T-helper 17 cell (primary cell): ENCODE data around the gene PRR23E. TPM values are rescaled to one million over a fixed set of nuclear protein-coding genes. Genes with fewer than 3 reads are reported as not detected.

ENCODE experiments used
- ATAC-seq: fragments of 150-1000 bp; cut with Tn5 transposase; 2 replicates; pipeline ENCODE4 v1.10.0; 2021; ENCODE audit warnings: mild to moderate bottlenecking, moderate library complexity
- DNase-seq, 3 donors: peaks; one replicate each; pipeline versions ENCODE4 v3.0.0 to v3.0.0-alpha.2; 2020 to 2021
- H3K9me3 ChIP-seq: one replicate; pipeline ENCODE4 v1.7.0; 2013; ENCODE audit warnings: low read length, mild to moderate bottlenecking; ENCODE audit not compliant: control insufficient read depth, poor library complexity, severe bottlenecking
- H3K27ac Mint-ChIP-seq: one replicate; pipeline ENCODE4 v1.8.0; 2022; ENCODE audit warnings: mild to moderate bottlenecking, moderate library complexity, mixed read lengths
- H3K27me3 Mint-ChIP-seq: one replicate; pipeline ENCODE4 v1.8.0; 2022; ENCODE audit warnings: mixed read lengths
- H3K36me3 Mint-ChIP-seq: one replicate; pipeline ENCODE4 v1.8.0; 2022; ENCODE audit warnings: low read depth, mixed read lengths
- H3K4me1 Mint-ChIP-seq: one replicate; pipeline ENCODE4 v1.8.0; 2022; ENCODE audit warnings: mild to moderate bottlenecking, mixed read lengths
- H3K4me3 Mint-ChIP-seq: one replicate; pipeline ENCODE4 v1.8.0; 2022; ENCODE audit warnings: mild to moderate bottlenecking, moderate library complexity, mixed read lengths
- total RNA-seq, 4 donors: library from RNA in 2 of 4; stranded (reverse) in 2 of 4; gene quantifications; one replicate each; pipeline ENCODE4 v1.2.3 and lab custom pipeline; 2022 to 2026

PRR23E gene
- total RNA-seq, 2 donors from 2014 or later = not detected

- ATAC-seq (no peak), DNase-seq (no peak)
- H3K9me3 ChIP-seq = no peaks in the 10 kb centered on the region
- Mint-ChIP-seq H3K27me3 (peaks cover 63% of the 10 kb centered on the region), H3K36me3 (peaks cover 2% of the 10 kb centered on the region), H3K4me3 (no peak overlapping the region), H3K4me1 (no peaks in the 10 kb centered on the region), H3K27ac (no peak overlapping the region)
Observed at GRCh38 chr3:127212231-127212630, 19.3 kb downstream of the PRR23E start.

- peaks cover 58% of the 10 kb centered on the region for H3K27me3 Mint-ChIP-seq
- H3K36me3 Mint-ChIP-seq = peaks cover 2% of the 10 kb centered on the region
- no peak overlapping the region for H3K27ac Mint-ChIP-seq
- DNase-seq = no peak
- no peak for ATAC-seq
- no peak overlapping the region for H3K4me3 Mint-ChIP-seq
- no peaks in the 10 kb centered on the region for H3K4me1 Mint-ChIP-seq
- H3K9me3 ChIP-seq = no peaks in the 10 kb centered on the region
Observed at GRCh38 chr3:127212711-127213110, 19.8 kb downstream of the PRR23E start.

GRCh38 chr3:127213381-127213918 lies 20.5 kb downstream of the PRR23E start:
- H3K27me3 Mint-ChIP-seq = peaks cover 52% of the 10 kb centered on the region
- no peak for ATAC-seq
- H3K27ac Mint-ChIP-seq = no peak overlapping the region
- no peak overlapping the region for H3K4me3 Mint-ChIP-seq
- H3K4me1 Mint-ChIP-seq = no peaks in the 10 kb centered on the region
- H3K9me3 ChIP-seq = no peaks in the 10 kb centered on the region
- DNase-seq = no peak
- peaks cover 2% of the 10 kb centered on the region for H3K36me3 Mint-ChIP-seq

- peaks cover 2% of the 10 kb centered on the region for H3K36me3 Mint-ChIP-seq
- H3K27me3 Mint-ChIP-seq = peaks cover 39% of the 10 kb centered on the region
- no peak for DNase-seq
- H3K4me1 Mint-ChIP-seq = no peaks in the 10 kb centered on the region
- no peak for ATAC-seq
- no peaks in the 10 kb centered on the region for H3K9me3 ChIP-seq
- no peak overlapping the region for H3K27ac Mint-ChIP-seq
- no peak overlapping the region for H3K4me3 Mint-ChIP-seq
Observed at GRCh38 chr3:127214975-127215374, 22.0 kb downstream of the PRR23E start.

- Mint-ChIP-seq H3K36me3 (peaks cover 2% of the 10 kb centered on the region), H3K4me1 (no peaks in the 10 kb centered on the region), H3K27ac (no peak overlapping the region), H3K27me3 (peaks cover 31% of the 10 kb centered on the region), H3K4me3 (no peak overlapping the region)
- no peak for DNase-seq
- no peaks in the 10 kb centered on the region for H3K9me3 ChIP-seq
- no peak for ATAC-seq
Observed at GRCh38 chr3:127215714-127216414, 22.9 kb downstream of the PRR23E start.

- no peak for ATAC-seq
- Mint-ChIP-seq H3K4me3 (no peak overlapping the region), H3K36me3 (peaks cover 2% of the 10 kb centered on the region), H3K27me3 (peaks cover 25% of the 10 kb centered on the region), H3K4me1 (no peaks in the 10 kb centered on the region), H3K27ac (no peak overlapping the region)
- H3K9me3 ChIP-seq = no peaks in the 10 kb centered on the region
- no peak for DNase-seq
Observed at GRCh38 chr3:127216415-127217261, 23.7 kb downstream of the PRR23E start.

- Mint-ChIP-seq H3K4me1 (no peaks in the 10 kb centered on the region), H3K4me3 (no peak overlapping the region), H3K36me3 (peaks cover 2% of the 10 kb centered on the region), H3K27me3 (peaks cover 14% of the 10 kb centered on the region), H3K27ac (no peak overlapping the region)
- no peaks in the 10 kb centered on the region for H3K9me3 ChIP-seq
- ATAC-seq = no peak
- no peak for DNase-seq
Observed at GRCh38 chr3:127217596-127218453, 24.9 kb downstream of the PRR23E start.

- no peaks in the 10 kb centered on the region for H3K9me3 ChIP-seq
- DNase-seq (no peak), ATAC-seq (no peak)
- Mint-ChIP-seq H3K27ac (no peak overlapping the region), H3K36me3 (peaks cover 2% of the 10 kb centered on the region), H3K4me1 (no peaks in the 10 kb centered on the region), H3K27me3 (peaks cover 14% of the 10 kb centered on the region), H3K4me3 (no peak overlapping the region)
Observed at GRCh38 chr3:127218454-127218922, 25.6 kb downstream of the PRR23E start.

- no peaks in the 10 kb centered on the region for H3K9me3 ChIP-seq
- Mint-ChIP-seq H3K27me3 (peaks cover 5% of the 10 kb centered on the region), H3K36me3 (no peaks in the 10 kb centered on the region), H3K4me3 (no peak overlapping the region), H3K27ac (no peak overlapping the region), H3K4me1 (no peaks in the 10 kb centered on the region)
- DNase-seq = no peak
- no peak for ATAC-seq
Observed at GRCh38 chr3:127220497-127220896, 27.6 kb downstream of the PRR23E start.

- Mint-ChIP-seq H3K27me3 (peaks cover 5% of the 10 kb centered on the region), H3K4me1 (no peaks in the 10 kb centered on the region), H3K36me3 (no peaks in the 10 kb centered on the region), H3K4me3 (no peak overlapping the region), H3K27ac (no peak overlapping the region)
- ATAC-seq = no peak
- H3K9me3 ChIP-seq = no peaks in the 10 kb centered on the region
- DNase-seq = no peak
Observed at GRCh38 chr3:127221037-127221436, 28.1 kb downstream of the PRR23E start.

GRCh38 chr3:127221446-127222035 lies 28.6 kb downstream of the PRR23E start:
- Mint-ChIP-seq H3K4me1 (no peaks in the 10 kb centered on the region), H3K27ac (no peak overlapping the region), H3K27me3 (peaks cover 5% of the 10 kb centered on the region), H3K36me3 (no peaks in the 10 kb centered on the region), H3K4me3 (no peak overlapping the region)
- no peak for ATAC-seq
- DNase-seq = no peak
- H3K9me3 ChIP-seq = no peaks in the 10 kb centered on the region

- no peaks in the 10 kb centered on the region for H3K9me3 ChIP-seq
- no peak overlapping the region for H3K27ac Mint-ChIP-seq
- H3K36me3 Mint-ChIP-seq = no peaks in the 10 kb centered on the region
- DNase-seq (no peak), ATAC-seq (no peak)
- peaks cover 5% of the 10 kb centered on the region for H3K27me3 Mint-ChIP-seq
- no peaks in the 10 kb centered on the region for H3K4me1 Mint-ChIP-seq
- no peak overlapping the region for H3K4me3 Mint-ChIP-seq
Observed at GRCh38 chr3:127222163-127222562, 29.2 kb downstream of the PRR23E start.
